Dedifferentiated amniotic fluid mesenchymal stem cell (primary cell): ENCODE results near the gene TPH2.

Experiments
- DNase-seq: peaks from one replicate; pipeline ENCODE4 v3.0.0-alpha.2; 2016; ENCODE audit errors: extremely low spot score

Gene TPH2

DNA sequence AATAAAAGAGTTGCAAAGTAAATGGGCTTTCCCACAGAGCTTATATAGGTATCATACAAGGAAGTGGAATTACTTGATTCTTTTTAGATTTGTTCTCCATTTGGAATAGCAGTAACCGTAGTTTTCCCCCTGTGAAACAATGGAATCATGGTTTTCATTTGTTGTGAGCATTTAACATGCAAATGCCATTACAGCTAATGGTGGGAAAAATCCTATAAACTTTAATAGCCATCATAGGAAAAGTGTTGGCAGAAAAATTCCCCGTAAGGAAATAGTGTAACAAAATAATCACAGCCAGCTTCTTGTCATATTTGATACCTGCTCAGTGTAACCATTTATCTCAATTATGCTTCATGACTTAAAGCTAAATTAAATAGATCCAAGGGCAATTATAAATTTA is 95.3 kb downstream of the TPH2 start:
- no peak for DNase-seq

GRCh38 chr12:72035625-72036024 is 97.0 kb downstream of the TPH2 start:
- DNase-seq, result no peak

GRCh38 chr12:72036393-72036792 is 97.7 kb downstream of the TPH2 start:
- no peak for DNase-seq

DNA sequence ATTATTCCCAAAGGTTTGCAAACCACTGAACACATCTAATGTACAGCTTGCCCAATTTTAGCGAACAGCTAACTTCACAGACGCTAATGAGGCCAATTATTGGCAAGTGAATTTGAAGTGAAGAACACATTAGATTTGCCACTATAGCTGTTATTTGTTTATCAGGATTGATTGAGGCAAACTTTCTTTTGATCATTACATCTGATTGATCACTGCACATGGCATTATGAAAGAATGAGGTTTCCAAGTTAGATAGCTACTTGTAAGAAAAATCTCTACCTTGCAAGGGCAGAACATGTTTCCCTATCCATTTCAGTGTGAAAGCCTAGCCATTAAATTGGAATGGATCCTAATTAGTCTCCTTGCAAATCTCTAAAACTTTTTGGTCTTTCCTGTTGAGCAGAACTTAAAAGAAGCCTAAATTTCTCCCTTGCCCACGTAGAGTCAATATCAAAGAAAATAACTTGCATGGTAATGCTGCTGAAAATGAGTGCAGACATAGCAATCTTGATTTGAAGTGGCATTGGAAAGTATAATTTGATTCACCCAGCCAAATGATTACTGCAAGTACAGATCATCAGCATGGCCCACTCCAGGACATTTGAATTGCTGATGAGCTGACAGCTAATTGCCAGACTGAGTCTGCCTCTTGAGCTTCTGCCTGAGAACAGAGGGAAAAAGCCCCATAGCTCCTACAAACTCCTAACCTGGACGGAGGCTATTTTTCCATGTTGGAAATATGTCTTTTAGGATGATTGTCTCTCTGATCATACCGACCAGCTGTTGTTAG is 98.6 kb downstream of the TPH2 start:
- no peak for DNase-seq

DNA sequence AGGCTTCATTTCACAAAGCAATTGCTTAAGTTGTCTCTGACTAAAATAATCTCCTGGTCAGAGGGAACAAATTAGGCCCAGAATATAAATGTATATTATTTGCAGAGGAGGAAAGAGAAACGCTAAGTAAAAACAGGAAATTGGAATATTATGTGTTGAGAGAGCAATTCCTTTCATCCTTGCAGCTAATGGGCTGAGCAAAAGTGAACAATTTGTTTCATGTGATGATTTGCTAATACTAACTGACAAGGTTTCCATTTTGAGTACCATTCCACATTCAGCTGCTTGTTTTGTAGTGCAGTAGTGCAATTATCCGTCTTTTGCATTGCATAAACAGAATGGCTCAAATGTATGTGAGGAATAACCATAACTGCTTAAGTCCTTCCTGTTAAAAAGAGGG is 103.2 kb downstream of the TPH2 start:
- DNase-seq, result no peak

DNA sequence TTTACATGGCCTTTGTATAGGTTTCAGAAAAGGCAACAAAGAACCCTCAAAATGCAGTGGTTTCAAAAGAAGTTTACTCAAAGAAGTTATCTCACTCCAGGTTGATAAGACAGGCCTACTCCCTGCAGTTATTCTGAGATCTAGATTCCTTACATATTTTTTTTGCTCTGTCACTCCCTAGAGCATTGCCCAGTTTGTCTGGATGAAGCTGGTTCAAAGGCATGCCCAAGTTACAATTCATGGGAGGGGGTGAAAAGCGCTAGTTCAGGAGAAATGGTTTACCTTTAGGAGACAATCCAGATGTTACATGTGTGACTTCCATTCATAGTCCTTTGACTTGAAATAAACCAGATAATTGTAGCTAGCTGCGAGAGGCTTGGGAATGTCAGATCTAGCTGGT is 115.0 kb downstream of the TPH2 start:
- no peak for DNase-seq

- DNase-seq, result no peak
Observed at GRCh38 chr12:72054511-72054910, 115.9 kb downstream of the TPH2 start.

DNA sequence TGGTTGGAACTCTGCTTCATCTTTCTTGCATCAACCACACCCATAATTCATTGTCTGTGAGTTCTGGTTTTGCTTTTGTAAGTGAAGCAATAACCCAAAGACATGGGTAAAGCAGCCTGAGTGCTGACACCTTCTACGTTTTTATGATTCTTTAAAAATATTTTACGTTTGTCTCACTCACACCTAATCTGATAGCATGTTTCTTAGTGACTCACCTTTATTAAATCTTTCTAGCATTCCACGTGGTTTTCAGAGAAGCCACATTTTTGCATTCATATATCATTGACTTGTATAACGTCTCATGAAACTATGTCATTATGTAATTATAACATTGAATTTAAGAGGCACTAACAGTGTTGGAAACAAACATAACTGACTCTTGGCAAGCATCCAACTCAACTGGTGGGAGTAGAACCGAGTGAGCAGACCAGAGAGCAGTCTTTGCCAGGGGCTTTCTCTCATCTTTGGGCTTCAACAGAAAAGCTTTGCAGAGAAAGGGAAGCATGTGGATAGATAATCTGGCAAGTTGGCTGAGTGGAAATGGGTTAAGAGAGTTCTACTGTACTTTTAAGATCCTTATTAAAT is 118.8 kb downstream of the TPH2 start:
- DNase-seq, result no peak

DNA sequence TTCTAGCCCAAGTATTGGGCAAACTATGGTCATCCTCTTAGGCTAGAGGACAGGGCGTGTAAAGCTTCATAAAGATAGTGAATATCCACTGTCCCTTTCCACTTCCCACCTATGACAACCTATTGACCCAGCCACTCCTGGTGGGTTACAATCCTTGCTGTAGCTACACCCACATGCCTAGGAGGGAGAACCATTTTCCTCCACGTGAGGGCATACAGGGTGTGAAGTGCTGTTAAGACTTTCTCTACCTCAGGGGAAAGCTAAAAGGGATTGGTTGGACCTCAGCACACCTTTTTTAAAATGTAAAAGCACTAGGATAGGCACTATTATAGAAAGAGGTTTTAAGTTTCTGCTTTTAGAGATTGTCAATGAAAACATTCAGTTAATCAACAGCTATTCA is 124.4 kb downstream of the TPH2 start:
- DNase-seq, result no peak

GRCh38 chr12:72071030-72071429 is 132.4 kb downstream of the TPH2 start:
- no peak for DNase-seq

GRCh38 chr12:72072592-72073212 is 134.1 kb downstream of the TPH2 start:
- no peak for DNase-seq

- no peak for DNase-seq
Observed at GRCh38 chr12:72074065-72074464, 135.4 kb downstream of the TPH2 start.

DNA sequence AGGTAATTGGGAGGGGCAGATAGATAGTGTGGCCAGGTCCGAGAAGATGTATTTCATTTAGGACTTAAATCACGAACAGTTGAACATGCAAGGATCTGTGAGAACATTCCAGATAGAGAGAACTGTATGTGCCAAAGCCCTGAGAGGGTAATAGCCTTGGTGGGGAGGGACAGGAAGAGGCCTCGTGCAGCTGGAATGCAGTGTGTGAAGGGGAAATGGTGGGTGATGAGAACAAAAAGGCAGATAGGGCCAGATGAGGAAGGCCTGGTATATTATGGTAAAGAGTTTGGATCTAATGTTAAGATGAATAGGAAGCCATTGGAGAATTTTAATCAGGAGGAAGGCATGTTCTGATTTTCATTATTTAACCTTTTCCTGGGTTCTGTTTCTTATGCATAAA is 136.3 kb downstream of the TPH2 start:
- DNase-seq, result no peak

DNA sequence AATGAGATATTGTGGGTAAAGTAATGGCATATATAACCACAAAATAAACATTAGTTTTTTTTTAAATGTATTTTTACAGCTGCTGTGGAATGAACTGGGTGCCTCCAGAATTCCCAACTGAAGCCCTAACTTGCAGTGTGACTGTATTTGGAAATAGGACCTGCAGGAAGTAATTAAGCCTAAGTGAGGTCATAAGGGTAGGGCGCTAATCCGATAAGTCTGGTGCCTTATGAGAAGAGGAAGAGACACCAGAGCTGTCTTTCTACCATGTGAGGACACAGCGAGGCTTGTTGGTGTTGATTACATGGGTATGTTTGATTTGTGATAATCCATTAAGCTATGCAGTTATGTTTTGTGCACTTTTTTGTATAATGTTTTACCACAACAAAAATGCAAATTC is 136.8 kb downstream of the TPH2 start:
- no peak for DNase-seq

DNA sequence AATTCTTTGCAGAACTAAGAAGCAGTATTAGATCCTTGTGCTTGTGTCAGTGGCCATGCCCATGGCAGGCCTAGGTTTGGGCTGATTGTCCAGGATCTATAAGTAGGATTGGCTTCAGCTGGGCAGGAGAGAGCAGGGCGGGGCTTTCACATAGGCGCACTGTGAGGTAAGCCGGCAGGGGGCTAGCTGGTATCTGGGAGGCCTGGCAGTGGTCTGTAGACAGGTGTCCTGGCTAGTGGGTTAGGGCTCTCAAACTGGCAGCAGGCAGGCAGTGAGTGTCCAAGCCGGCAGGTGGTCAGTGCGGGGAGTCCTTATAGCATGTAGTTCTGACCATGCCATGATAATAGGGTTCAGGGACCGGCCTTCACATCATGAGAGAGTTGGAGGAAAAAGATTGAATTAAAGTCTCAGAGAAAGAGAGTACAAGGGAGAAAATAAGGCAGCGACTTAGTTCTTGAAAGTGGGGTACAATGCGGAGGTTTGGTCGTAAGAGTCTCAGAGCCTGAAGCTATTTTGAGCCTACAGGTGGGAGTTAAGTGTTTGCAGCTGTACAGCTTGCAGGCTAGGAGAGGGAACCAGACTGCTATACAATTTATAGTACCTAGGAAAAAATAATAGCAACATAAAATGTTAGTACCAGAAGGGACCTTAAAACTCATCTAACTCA is 137.4 kb downstream of the TPH2 start:
- DNase-seq, result no peak

DNA sequence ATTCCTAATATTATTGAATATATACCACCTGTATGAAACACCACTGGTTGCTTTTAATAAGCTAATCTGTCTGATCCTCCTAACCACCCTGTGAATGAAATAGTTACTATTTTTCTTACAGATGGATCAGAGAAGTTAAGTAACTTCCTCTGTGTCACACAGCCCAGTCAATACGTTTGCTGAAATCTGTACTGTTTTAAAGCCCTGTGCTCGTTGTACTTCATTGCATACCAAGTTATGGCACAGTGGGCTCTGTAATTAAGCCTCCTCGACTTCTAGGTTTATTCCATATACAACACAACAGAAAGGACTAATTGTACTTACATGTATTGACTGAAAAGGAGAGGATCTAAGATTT is 137.9 kb downstream of the TPH2 start:
- no peak for DNase-seq

DNA sequence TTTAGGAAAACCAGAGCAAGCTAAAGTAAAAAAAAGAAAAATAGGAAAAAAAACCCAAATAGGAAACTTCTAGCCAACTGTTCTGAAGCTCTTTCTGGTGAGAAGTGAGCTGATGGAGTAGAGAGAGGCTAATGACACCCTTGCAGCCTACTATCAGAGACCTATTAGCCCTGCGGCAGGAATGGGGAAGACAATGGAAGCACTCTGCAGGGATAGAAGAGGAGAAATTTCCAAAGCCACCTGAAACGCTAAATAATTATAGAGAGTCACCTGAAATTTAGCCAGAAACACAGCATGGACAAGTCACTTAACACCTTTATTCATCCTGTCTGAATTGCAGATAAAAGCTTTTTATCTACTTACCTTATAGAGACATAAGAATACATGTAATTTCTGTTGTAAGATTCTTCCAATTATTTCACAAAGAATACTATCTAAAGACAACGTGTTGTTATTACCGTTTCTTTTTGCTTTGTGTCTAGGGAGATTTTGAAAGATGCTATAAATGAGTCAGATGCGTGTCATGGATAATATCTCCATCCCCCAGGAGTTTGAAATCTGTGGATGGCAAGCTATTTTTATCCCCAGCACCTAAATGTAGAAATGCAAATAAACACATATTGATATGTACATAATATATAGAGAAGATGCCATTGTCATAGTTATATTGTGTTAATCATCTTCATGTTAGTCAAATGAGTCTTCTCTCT is 138.6 kb downstream of the TPH2 start:
- no peak for DNase-seq

DNA sequence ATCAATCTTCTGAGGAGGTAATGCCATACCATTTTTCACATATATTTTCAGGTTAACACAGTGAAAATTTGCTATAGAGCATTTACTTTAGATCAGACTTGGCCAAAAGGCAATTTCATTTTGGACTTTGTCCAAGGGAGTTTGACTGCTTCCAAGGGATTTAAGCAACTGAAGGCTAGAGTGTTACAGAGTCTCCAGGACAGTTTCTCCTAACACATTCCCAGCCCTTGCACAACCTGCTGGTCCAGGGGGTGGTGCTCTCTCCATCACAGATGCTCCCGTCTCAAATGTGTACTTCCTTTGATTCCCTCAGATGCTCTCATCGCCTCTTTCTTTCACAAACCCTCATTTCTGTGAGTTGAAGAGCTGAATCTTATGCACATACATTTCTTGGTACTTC is 143.1 kb downstream of the TPH2 start:
- no peak for DNase-seq
